GM12892 (cell line): Measurements from ENCODE around the gene FGF11.

Experiments used
- POLR2A ChIP-seq: IDR thresholded peaks from 2 replicates; pipeline ENCODE4 v1.6.1; 2011; ENCODE audit warnings: low read depth, low read length, control low read depth
- POLR2AphosphoS5 ChIP-seq: IDR thresholded peaks from 2 replicates; pipeline ENCODE4 v1.6.1; 2011; ENCODE audit warnings: low read depth, low read length, control low read depth

DNA sequence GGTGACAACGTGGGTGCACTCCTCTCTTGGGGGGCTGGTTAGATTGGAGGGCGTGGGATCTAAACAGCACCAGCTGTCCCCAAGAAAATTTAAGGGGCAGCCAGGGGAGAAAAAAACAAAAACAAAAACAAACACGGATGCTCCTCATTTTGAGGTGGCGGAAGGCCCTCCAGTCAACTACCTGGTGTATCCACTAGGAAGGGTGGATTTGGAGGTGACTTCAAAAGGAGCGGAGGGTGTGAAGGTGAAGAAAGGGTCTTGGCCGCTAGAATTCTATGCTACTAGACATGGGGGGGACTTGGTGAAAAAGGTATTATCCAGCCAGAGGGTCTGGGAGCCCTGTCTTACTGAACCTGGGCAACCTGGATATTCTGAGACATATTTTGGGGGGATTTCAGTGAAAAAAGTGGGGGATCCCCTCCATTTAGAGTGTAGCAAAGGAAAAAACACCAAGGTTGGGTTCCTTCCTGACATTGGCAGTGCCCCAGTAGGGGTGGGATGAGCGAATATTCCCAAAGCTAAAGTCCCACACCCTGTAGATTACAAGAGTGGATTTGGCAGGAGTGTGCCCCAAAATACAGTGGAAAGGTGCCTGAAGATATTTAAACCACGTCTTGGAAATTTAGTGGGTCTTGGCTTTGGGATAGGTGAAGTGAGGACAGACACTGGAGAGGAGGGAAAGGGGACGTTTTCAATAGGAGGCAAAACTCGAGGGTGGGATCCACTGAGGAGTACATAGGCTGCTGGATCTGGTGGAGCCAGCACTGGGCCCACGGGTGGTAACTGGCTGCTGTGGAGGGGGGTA, 454 bp upstream of the FGF11 start:
- TF ChIP-seq POLR2A (no peak), POLR2AphosphoS5 (no peak)
